Measurements from ENCODE around the gene ZNF835. TPM values are rescaled to one million over a fixed set of nuclear protein-coding genes. Genes with fewer than 3 reads are reported as not detected.

Gene ZNF835
- total and polyA plus RNA-seq, 10 of the 15 experiments (the other 5 are each of a cell fraction or from before 2014, with no cell fraction given): not detected

- no peak overlapping the region for H3K9ac ChIP-seq (ENCODE audit: control insufficient read depth, insufficient read depth, low read length)
- ChIA-PET POLR2A (no interaction called here), SMC1A (ENCODE audit: uncharacterized antibody, unreplicated experiment) (no interaction called here), CTCF (no interaction called here), RAD21 (ENCODE audit: unreplicated experiment) (no interaction called here)
- ATAC-seq: no peak
- no peak for FAIRE-seq
- H3K27ac ChIP-seq (ENCODE audit: control insufficient read depth, insufficient read depth): no peak overlapping the region
- DNase-seq (ENCODE audit: low read depth, low spot score): no peak
- no peaks in the 10 kb centered on the region for H3K4me1 ChIP-seq (ENCODE audit: control insufficient read depth, insufficient read depth, low read length)
- no TSS peak for BruUV-seq (replicated peaks)
- H4K20me1 ChIP-seq (ENCODE audit: control insufficient read depth, insufficient read depth): no peaks in the 10 kb centered on the region
- H3K79me2 ChIP-seq (ENCODE audit: control insufficient read depth, insufficient read depth, low read length): no peaks in the 10 kb centered on the region
- no peak overlapping the region for H3K4me2 ChIP-seq (ENCODE audit: control insufficient read depth, insufficient read depth)
- no peaks in the 10 kb centered on the region for H3K36me3 ChIP-seq (ENCODE audit: control insufficient read depth in 2 of 2, insufficient read depth in 2 of 2, low read length in 1 of 2)
- 69% methylated on average over 7 of the region's 7 CpGs for WGBS (ENCODE audit: insufficient coverage, insufficient replicate concordance, low lambda C conversion rate, missing lambda C conversion rate)
- H3K27me3 ChIP-seq (replicated peaks in 1 of 2; ENCODE audit: control insufficient read depth in 2 of 2, insufficient read depth in 2 of 2, low read length in 1 of 2): no peaks in the 10 kb centered on the region
- no peaks in the 10 kb centered on the region; the same call in 2 of the 3 replicates for H3K9me3 ChIP-seq (replicated peaks; ENCODE audit: control insufficient read depth, insufficient read depth, low read length)
- H2AFZ ChIP-seq (ENCODE audit: control insufficient read depth, low read depth, low read length): no peak overlapping the region
- in situ Hi-C loops (cut with MboI): no loop called here
- TF ChIP-seq SREBF1 (IDR thresholded peaks at IDR 0.05; ENCODE audit: low read length) (no peak), CBX5 (IDR thresholded peaks at IDR 0.05; ENCODE audit: low read depth) (no peak), MYB (IDR thresholded peaks at IDR 0.05; ENCODE audit: borderline replicate concordance, low read depth, low read length) (no peak), HDAC6 (IDR thresholded peaks at IDR 0.05; ENCODE audit: unreplicated experiment) (no peak), REST (IDR thresholded peaks at IDR 0.05; ENCODE audit: low read depth, low read length) (peak; percentile 76)
- intact Hi-C loops (cut with micrococcal nuclease; ENCODE audit: unreplicated experiment): no loop called here
- H3K4me3 ChIP-seq: no peak overlapping the region
These were observed 32.3 kb downstream of the ZNF835 start for GRCh38 chr19:56639217-56639616.

Data from GM12878 (cell line).